Astrocyte (in vitro differentiated cells and primary cell): ENCODE measurements around the gene VPS13A.

Experiments used
- EZH2 ChIP-seq: IDR thresholded peaks from 2 replicates; pipeline ENCODE4 v1.6.1; 2012; ENCODE audit warnings: mild to moderate bottlenecking, low read length, inconsistent platforms; ENCODE audit not compliant: insufficient read depth
- TF ChIP-seq, protein P1 (sequence below): IDR thresholded peaks from 2 replicates; pipeline ENCODE4 v1.5.1; 2011; ENCODE audit warnings: low read depth, mild to moderate bottlenecking, inconsistent platforms, low read length, moderate library complexity; ENCODE audit not compliant: insufficient read depth

DNA sequence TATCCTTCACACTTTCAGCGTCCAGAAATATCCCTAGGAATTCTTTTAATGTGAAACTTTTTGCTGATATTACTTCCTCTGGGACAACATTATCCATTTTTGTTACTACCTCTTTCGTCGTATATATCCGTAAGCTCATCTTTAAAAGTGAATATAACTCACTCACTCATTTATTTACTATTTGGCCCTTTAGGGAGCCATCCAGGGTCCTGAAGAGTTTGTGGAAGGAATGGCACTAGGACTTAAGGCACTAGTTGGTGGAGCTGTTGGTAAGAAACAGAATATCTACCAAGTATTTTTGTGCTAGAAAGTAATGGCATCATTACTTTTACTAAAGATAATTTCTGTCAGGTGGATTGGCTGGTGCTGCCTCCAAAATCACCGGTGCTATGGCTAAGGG is 192.7 kb downstream of the VPS13A start:
- TF ChIP-seq, protein P1, sequence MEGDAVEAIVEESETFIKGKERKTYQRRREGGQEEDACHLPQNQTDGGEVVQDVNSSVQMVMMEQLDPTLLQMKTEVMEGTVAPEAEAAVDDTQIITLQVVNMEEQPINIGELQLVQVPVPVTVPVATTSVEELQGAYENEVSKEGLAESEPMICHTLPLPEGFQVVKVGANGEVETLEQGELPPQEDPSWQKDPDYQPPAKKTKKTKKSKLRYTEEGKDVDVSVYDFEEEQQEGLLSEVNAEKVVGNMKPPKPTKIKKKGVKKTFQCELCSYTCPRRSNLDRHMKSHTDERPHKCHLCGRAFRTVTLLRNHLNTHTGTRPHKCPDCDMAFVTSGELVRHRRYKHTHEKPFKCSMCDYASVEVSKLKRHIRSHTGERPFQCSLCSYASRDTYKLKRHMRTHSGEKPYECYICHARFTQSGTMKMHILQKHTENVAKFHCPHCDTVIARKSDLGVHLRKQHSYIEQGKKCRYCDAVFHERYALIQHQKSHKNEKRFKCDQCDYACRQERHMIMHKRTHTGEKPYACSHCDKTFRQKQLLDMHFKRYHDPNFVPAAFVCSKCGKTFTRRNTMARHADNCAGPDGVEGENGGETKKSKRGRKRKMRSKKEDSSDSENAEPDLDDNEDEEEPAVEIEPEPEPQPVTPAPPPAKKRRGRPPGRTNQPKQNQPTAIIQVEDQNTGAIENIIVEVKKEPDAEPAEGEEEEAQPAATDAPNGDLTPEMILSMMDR, result no peak
- TF ChIP-seq EZH2, result no peak
